ENCODE results near the gene ATG7. TPM values are rescaled to one million over a fixed set of nuclear protein-coding genes. Genes with fewer than 3 reads are reported as not detected.

ATG7 gene
- total RNA-seq, 3 donors from 2014 or later (not counting 1 experiment from before 2014, with no cell fraction given), result 55.3 to 72.9 (median 68.6) TPM

GRCh38 chr3:11349446-11349845, 77.2 kb downstream of the ATG7 start:
- TF ChIP-seq CTCF (IDR thresholded peaks at IDR 0.05), result no peak
- Histone ChIP-seq H3K27me3 (ENCODE audit: control insufficient read depth, insufficient read depth, low read length) (no peaks in the 10 kb centered on the region), H3K4me1 (ENCODE audit: control insufficient read depth, insufficient read depth, low read length) (no peaks in the 10 kb centered on the region), H3K4me3 (ENCODE audit: low read length) (no peak overlapping the region), H3K9me3 (ENCODE audit: control insufficient read depth, insufficient read depth, low read length) (no peaks in the 10 kb centered on the region), H3K27ac (ENCODE audit: low read length) (no peak overlapping the region), H3K36me3 (ENCODE audit: control insufficient read depth, insufficient read depth, low read length) (peaks cover 30% of the 10 kb centered on the region)
- no peak overlapping the region for H3K4me3 Mint-ChIP-seq
- DNase-seq (no peak), ATAC-seq (no peak)
- no peak overlapping the region for H3K27ac Mint-ChIP-seq
- no peaks in the 10 kb centered on the region for H3K27me3 Mint-ChIP-seq (ENCODE audit: low read depth in 2 of 2)
- no CpG with 5 or more reads among the region's 2 CpGs for WGBS (ENCODE audit: insufficient coverage)
- peaks cover under 1% of the 10 kb centered on the region for H3K36me3 Mint-ChIP-seq
- intact Hi-C loops (cut with micrococcal nuclease), result no loop called here
- H3K4me1 Mint-ChIP-seq, result peaks cover 0 to 11% of the 10 kb centered on the region in 2 donors
- H3K9me3 Mint-ChIP-seq, result no peaks in the 10 kb centered on the region

GRCh38 chr3:11350374-11350773, 78.2 kb downstream of the ATG7 start:
- whole genome bisulfite sequencing (ENCODE audit: insufficient coverage), result 92% methylated on average over 2 of the region's 2 CpGs
- H3K4me3 Mint-ChIP-seq, result no peak overlapping the region
- Histone ChIP-seq H3K27ac (ENCODE audit: low read length) (no peak overlapping the region), H3K4me3 (ENCODE audit: low read length) (no peak overlapping the region), H3K36me3 (ENCODE audit: control insufficient read depth, insufficient read depth, low read length) (peaks cover 27% of the 10 kb centered on the region), H3K4me1 (ENCODE audit: control insufficient read depth, insufficient read depth, low read length) (no peaks in the 10 kb centered on the region), H3K27me3 (ENCODE audit: control insufficient read depth, insufficient read depth, low read length) (no peaks in the 10 kb centered on the region), H3K9me3 (ENCODE audit: control insufficient read depth, insufficient read depth, low read length) (no peaks in the 10 kb centered on the region)
- intact Hi-C loops (cut with micrococcal nuclease), result no loop called here
- ATAC-seq (no peak), DNase-seq (no peak)
- H3K27ac Mint-ChIP-seq, result no peak overlapping the region
- no peaks in the 10 kb centered on the region for H3K36me3 Mint-ChIP-seq
- no peaks in the 10 kb centered on the region for H3K27me3 Mint-ChIP-seq (ENCODE audit: low read depth in 2 of 2)
- no peak for TF ChIP-seq CTCF (IDR thresholded peaks at IDR 0.05)
- H3K9me3 Mint-ChIP-seq, result no peaks in the 10 kb centered on the region
- H3K4me1 Mint-ChIP-seq, result peaks cover 0 to 11% of the 10 kb centered on the region in 2 donors

GRCh38 chr3:11351451-11351850, 79.3 kb downstream of the ATG7 start:
- Mint-ChIP-seq H3K27me3 (ENCODE audit: low read depth in 2 of 2) (no peaks in the 10 kb centered on the region), H3K4me1 (peaks cover 0 to 11% of the 10 kb centered on the region in 2 donors), H3K9me3 (no peaks in the 10 kb centered on the region), H3K4me3 (no peak overlapping the region), H3K27ac (no peak overlapping the region), H3K36me3 (no peaks in the 10 kb centered on the region)
- H3K27ac ChIP-seq (ENCODE audit: low read length), result no peak overlapping the region
- intact Hi-C loops (cut with micrococcal nuclease), result no loop called here
- H3K27me3 ChIP-seq (ENCODE audit: control insufficient read depth, insufficient read depth, low read length), result no peaks in the 10 kb centered on the region
- no peaks in the 10 kb centered on the region for H3K4me1 ChIP-seq (ENCODE audit: control insufficient read depth, insufficient read depth, low read length)
- DNase-seq (no peak), ATAC-seq (no peak)
- H3K36me3 ChIP-seq (ENCODE audit: control insufficient read depth, insufficient read depth, low read length), result peaks cover 20% of the 10 kb centered on the region
- H3K9me3 ChIP-seq (ENCODE audit: control insufficient read depth, insufficient read depth, low read length), result no peaks in the 10 kb centered on the region
- no peak for TF ChIP-seq CTCF (IDR thresholded peaks at IDR 0.05)
- WGBS (ENCODE audit: insufficient coverage), result 91% methylated on average over 1 of the region's 5 CpGs
- H3K4me3 ChIP-seq (ENCODE audit: low read length), result no peak overlapping the region

GRCh38 chr3:11356269-11356668, 84.1 kb downstream of the ATG7 start:
- H3K27ac Mint-ChIP-seq, result no peak overlapping the region
- Histone ChIP-seq H3K4me1 (ENCODE audit: control insufficient read depth, insufficient read depth, low read length) (no peaks in the 10 kb centered on the region), H3K36me3 (ENCODE audit: control insufficient read depth, insufficient read depth, low read length) (peaks cover 28% of the 10 kb centered on the region), H3K27ac (ENCODE audit: low read length) (no peak overlapping the region), H3K4me3 (ENCODE audit: low read length) (no peak overlapping the region), H3K9me3 (ENCODE audit: control insufficient read depth, insufficient read depth, low read length) (no peaks in the 10 kb centered on the region), H3K27me3 (ENCODE audit: control insufficient read depth, insufficient read depth, low read length) (no peaks in the 10 kb centered on the region)
- H3K4me1 Mint-ChIP-seq, result peaks cover 0 to 2% of the 10 kb centered on the region in 2 donors
- 100% methylated on average over 1 of the region's 1 CpG for WGBS (ENCODE audit: insufficient coverage)
- no peaks in the 10 kb centered on the region for H3K9me3 Mint-ChIP-seq
- TF ChIP-seq CTCF (IDR thresholded peaks at IDR 0.05), result no peak
- DNase-seq (no peak), ATAC-seq (no peak)
- intact Hi-C loops (cut with micrococcal nuclease), result no loop called here
- no peaks in the 10 kb centered on the region for H3K36me3 Mint-ChIP-seq
- H3K4me3 Mint-ChIP-seq, result no peak overlapping the region
- no peaks in the 10 kb centered on the region for H3K27me3 Mint-ChIP-seq (ENCODE audit: low read depth in 2 of 2)

Measured in natural killer cell (primary cell).